CD14-positive monocyte (primary cell): ENCODE results near the gene CDK6. TPM values are rescaled to one million over a fixed set of nuclear protein-coding genes. Genes with fewer than 3 reads are reported as not detected.

Source experiments
- DNase-seq, 3 donors: peaks; one replicate each; pipeline ENCODE4 v3.0.0-alpha.2; 2011 to 2022
- H2AFZ ChIP-seq: 2 replicates; pipeline ENCODE4 v1.6.0; 2012; ENCODE audit warnings: mild to moderate bottlenecking, low read depth, low read length, inconsistent platforms; ENCODE audit not compliant: insufficient read depth, poor library complexity, severe bottlenecking
- H3K27ac ChIP-seq, 2 donors: 1 replicate in 1 of 2; 2 replicates in 1 of 2; pipeline ENCODE4 v1.5.1; 2012 to 2013; ENCODE audit warnings: low read length in 2 of 2, control low read depth in 1 of 2, inconsistent platforms in 1 of 2, low read depth in 1 of 2, mild to moderate bottlenecking in 1 of 2
- H3K27me3 ChIP-seq, 2 donors: one replicate each; pipeline versions ENCODE4 v1.6.0 to v1.6.1; 2011 to 2013; ENCODE audit warnings: low read length in 2 of 2; ENCODE audit not compliant: control insufficient read depth in 2 of 2, insufficient read depth in 2 of 2
- H3K36me3 ChIP-seq, 2 donors: replicated peaks in 1 of 2; 1 replicate in 1 of 2; 2 replicates in 1 of 2; pipeline versions ENCODE4 v1.5.1 to v1.6.1; 2012 to 2013; ENCODE audit warnings: low read length in 2 of 2, control low read depth in 1 of 2, inconsistent platforms in 1 of 2, mild to moderate bottlenecking in 1 of 2; ENCODE audit not compliant: insufficient read depth in 2 of 2, control insufficient read depth in 1 of 2
- H3K4me1 ChIP-seq, 2 donors: 1 replicate in 1 of 2; 2 replicates in 1 of 2; pipeline versions ENCODE4 v1.5.1 to v1.6.1; 2012 to 2013; ENCODE audit warnings: low read length in 2 of 2, control low read depth in 1 of 2, inconsistent platforms in 1 of 2, mild to moderate bottlenecking in 1 of 2, moderate library complexity in 1 of 2; ENCODE audit not compliant: insufficient read depth in 2 of 2, control insufficient read depth in 1 of 2
- H3K4me2 ChIP-seq: replicated peaks from 2 replicates; pipeline ENCODE3; 2012; ENCODE audit warnings: low read length, moderate library complexity, mild to moderate bottlenecking; ENCODE audit not compliant: poor library complexity, severe bottlenecking; ENCODE audit errors: extremely low read depth
- H3K4me3 ChIP-seq, 3 experiments: fragments of 200-600 bp in 1 of 3; sonication (generic) in 1 of 3; replicated peaks in 1 of 3; 1 replicate in 2 of 3; 2 replicates in 1 of 3; pipeline ENCODE4 v1.5.1; 2011 to 2013; ENCODE audit warnings: low read length in 3 of 3, mild to moderate bottlenecking in 3 of 3, control low read depth in 2 of 3, low read depth in 2 of 3, inconsistent platforms in 1 of 3, moderate library complexity in 1 of 3
- H3K79me2 ChIP-seq: 2 replicates; pipeline ENCODE4 v1.6.0; 2012; ENCODE audit warnings: mild to moderate bottlenecking, control low read depth, inconsistent platforms, low read length, moderate library complexity; ENCODE audit not compliant: insufficient read depth
- H3K9ac ChIP-seq: 2 replicates; pipeline ENCODE4 v1.6.0; 2017; ENCODE audit warnings: low read length, mild to moderate bottlenecking; ENCODE audit not compliant: insufficient read depth, poor library complexity, severe bottlenecking
- H3K9me3 ChIP-seq, 2 donors: replicated peaks in 1 of 2; 1 replicate in 1 of 2; 2 replicates in 1 of 2; pipeline versions ENCODE4 v1.5.1 to v1.6.1; 2012 to 2013; ENCODE audit warnings: low read length in 2 of 2, control low read depth in 1 of 2; ENCODE audit not compliant: control insufficient read depth in 1 of 2, insufficient read depth in 1 of 2
- H4K20me1 ChIP-seq: 2 replicates; pipeline ENCODE4 v1.6.0; 2012; ENCODE audit warnings: mild to moderate bottlenecking, low read length, control low read depth, moderate library complexity; ENCODE audit not compliant: insufficient read depth
- H3K27ac Mint-ChIP-seq, 7 donors: one replicate each; pipeline ENCODE4 v1.8.0; 2020; ENCODE audit warnings: mild to moderate bottlenecking in 7 of 7, mixed read lengths in 7 of 7, moderate library complexity in 6 of 7, inconsistent platforms in 2 of 7
- H3K27me3 Mint-ChIP-seq, 3 donors: one replicate each; pipeline ENCODE4 v1.8.0; 2021 to 2022; ENCODE audit warnings: low read depth in 3 of 3, mild to moderate bottlenecking in 3 of 3, mixed read lengths in 3 of 3, moderate library complexity in 3 of 3, inconsistent platforms in 1 of 3
- H3K36me3 Mint-ChIP-seq, 2 donors: one replicate each; pipeline ENCODE4 v1.8.0; 2020; ENCODE audit warnings: mixed read lengths in 2 of 2, inconsistent platforms in 1 of 2, mild to moderate bottlenecking in 1 of 2
- H3K4me1 Mint-ChIP-seq: one replicate; pipeline ENCODE4 v1.8.0; 2020; ENCODE audit warnings: mild to moderate bottlenecking, mixed read lengths
- H3K4me3 Mint-ChIP-seq, 2 donors: one replicate each; pipeline ENCODE4 v1.8.0; 2020; ENCODE audit warnings: mild to moderate bottlenecking in 2 of 2, mixed read lengths in 2 of 2, moderate library complexity in 1 of 2
- H3K9me3 Mint-ChIP-seq, 7 donors: one replicate each; pipeline ENCODE4 v1.8.0; 2020 to 2022; ENCODE audit warnings: mixed read lengths in 7 of 7, mild to moderate bottlenecking in 6 of 7, moderate library complexity in 6 of 7, inconsistent platforms in 2 of 7
- CTCF ChIP-seq: fragments of 200-600 bp; IDR thresholded peaks from one replicate; pipeline ENCODE4 v1.8.0; 2022; ENCODE audit warnings: antibody characterized with exemption, mild to moderate bottlenecking
- WGBS: methylation state at CpG from one replicate; pipeline ENCODE4 v1.1.5; 2013; ENCODE audit warnings: missing lambda C conversion rate; ENCODE audit not compliant: insufficient coverage; 5-methylcytosine and 5-hydroxymethylcytosine counted together
- intact Hi-C, 2 donors: fragments of 100-400 bp; cut with micrococcal nuclease; formaldehyde crosslinking; loops; one replicate each; pipeline versions ENCODE4 v1.15.0 to v1.15.1; 2023
- polyA plus RNA-seq, 3 donors: library from polyadenylated mRNA; depleted of rRNA in 1 of 3; unstranded in 2 of 3; stranded (reverse) in 1 of 3; fragments of 300-500 nt in 2 of 3; fragments of >200 nt in 1 of 3; fragmentation: Illumina TruSeq in 2 of 3; gene quantifications; 1 replicate in 2 of 3; 2 replicates in 1 of 3; pipeline ENCODE4 v1.2.3, GENCODE V29; 2012 to 2021

Gene CDK6
- polyA plus RNA-seq, 3 donors, result 3.4 to 4.3 (median 3.8) TPM

DNA sequence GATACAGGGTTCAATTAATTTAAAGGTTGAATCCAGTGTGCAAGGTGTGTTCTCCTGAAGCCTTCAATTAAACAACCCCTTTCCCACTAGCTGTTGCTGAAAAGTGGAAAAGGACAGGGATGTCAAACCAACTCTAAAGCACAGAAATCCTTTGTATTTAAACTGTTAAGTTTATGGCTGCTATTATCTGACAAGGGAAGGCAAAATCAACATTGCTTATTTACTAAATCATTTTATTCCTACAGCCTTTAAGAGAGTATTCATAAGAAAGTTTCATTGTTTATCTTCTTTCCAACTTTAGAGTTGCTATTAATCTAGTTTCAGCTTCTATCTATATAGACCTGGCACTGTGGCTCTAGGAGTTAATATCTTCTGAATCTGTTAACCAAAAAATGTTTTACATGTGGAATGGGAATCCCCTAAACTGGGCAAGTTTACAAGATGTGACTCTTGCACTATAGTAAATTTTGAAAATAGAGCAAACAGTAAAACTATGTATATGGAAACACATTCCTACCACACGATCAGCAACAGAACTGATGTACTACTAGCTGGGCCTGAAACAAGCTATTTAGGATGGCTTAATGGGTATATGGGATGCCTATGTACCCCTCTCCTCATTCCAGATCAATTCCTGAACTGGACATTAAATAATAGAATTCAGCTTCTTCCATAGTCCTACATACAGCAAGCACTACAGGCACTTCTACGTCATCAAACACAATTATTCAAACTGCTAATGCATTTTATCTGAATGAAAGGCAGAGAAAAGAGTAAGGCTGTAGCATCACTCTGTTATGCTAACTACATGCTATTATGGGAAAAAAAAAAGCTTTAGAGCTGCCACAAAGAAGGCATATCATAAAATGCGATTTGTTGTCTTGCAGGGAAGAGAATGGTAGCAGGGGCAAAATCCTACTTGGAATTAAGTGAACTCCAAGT is 52.8 kb downstream of the CDK6 start:
- H3K9me3 ChIP-seq, result peaks cover under 1 to 2% of the 10 kb centered on the region in 2 donors
- Mint-ChIP-seq H3K4me1 (peaks cover 32% of the 10 kb centered on the region), H3K27me3 (no peaks in the 10 kb centered on the region), H3K4me3 (no peak overlapping the region), H3K36me3 (peaks cover 1 to 2% of the 10 kb centered on the region in 2 donors), H3K27ac (no peak overlapping the region), H3K9me3 (peaks cover 2 to 6% (median 3%) of the 10 kb centered on the region in 7 donors)
- no peak overlapping the region for H3K4me3 ChIP-seq
- H3K9ac ChIP-seq, result no peak overlapping the region
- peaks cover 70% of the 10 kb centered on the region for H3K79me2 ChIP-seq
- H2AFZ ChIP-seq, result no peak overlapping the region
- H3K27me3 ChIP-seq, result no peaks in the 10 kb centered on the region
- no peak overlapping the region for H3K4me2 ChIP-seq
- intact Hi-C loops, result no loop called here
- no peak for DNase-seq
- no peak overlapping the region for H3K27ac ChIP-seq
- no CpG with 5 or more reads among the region's 3 CpGs for WGBS
- peaks cover 11 to 26% of the 10 kb centered on the region in 2 donors for H3K4me1 ChIP-seq
- TF ChIP-seq CTCF, result no peak
- H4K20me1 ChIP-seq, result no peaks in the 10 kb centered on the region
- no peaks in the 10 kb centered on the region for H3K36me3 ChIP-seq

- H3K27me3 ChIP-seq, result no peaks in the 10 kb centered on the region
- Mint-ChIP-seq H3K27me3 (no peaks in the 10 kb centered on the region), H3K4me3 (no peak overlapping the region), H3K27ac (no peak overlapping the region), H3K9me3 (peaks cover 0 to 2% (median 0%) of the 10 kb centered on the region in 7 donors), H3K36me3 (no peaks in the 10 kb centered on the region), H3K4me1 (peaks cover 34% of the 10 kb centered on the region)
- no peak overlapping the region for H3K4me3 ChIP-seq
- H3K27ac ChIP-seq, result no peak overlapping the region
- H3K4me2 ChIP-seq, result no peak overlapping the region
- no peak for DNase-seq
- no peaks in the 10 kb centered on the region for H3K36me3 ChIP-seq
- intact Hi-C loops, result no loop called here
- H4K20me1 ChIP-seq, result no peaks in the 10 kb centered on the region
- H3K79me2 ChIP-seq, result peaks cover 70% of the 10 kb centered on the region
- WGBS, result 100% methylated on average over 1 of the region's 3 CpGs
- peaks cover 11 to 26% of the 10 kb centered on the region in 2 donors for H3K4me1 ChIP-seq
- H3K9ac ChIP-seq, result no peak overlapping the region
- no peak overlapping the region for H2AFZ ChIP-seq
- no peaks in the 10 kb centered on the region for H3K9me3 ChIP-seq
- TF ChIP-seq CTCF, result no peak
Measured at GRCh38 chr7:92782855-92783254, 53.5 kb downstream of the CDK6 start.
